ENCODE measurements around the gene TAC3.

DNA sequence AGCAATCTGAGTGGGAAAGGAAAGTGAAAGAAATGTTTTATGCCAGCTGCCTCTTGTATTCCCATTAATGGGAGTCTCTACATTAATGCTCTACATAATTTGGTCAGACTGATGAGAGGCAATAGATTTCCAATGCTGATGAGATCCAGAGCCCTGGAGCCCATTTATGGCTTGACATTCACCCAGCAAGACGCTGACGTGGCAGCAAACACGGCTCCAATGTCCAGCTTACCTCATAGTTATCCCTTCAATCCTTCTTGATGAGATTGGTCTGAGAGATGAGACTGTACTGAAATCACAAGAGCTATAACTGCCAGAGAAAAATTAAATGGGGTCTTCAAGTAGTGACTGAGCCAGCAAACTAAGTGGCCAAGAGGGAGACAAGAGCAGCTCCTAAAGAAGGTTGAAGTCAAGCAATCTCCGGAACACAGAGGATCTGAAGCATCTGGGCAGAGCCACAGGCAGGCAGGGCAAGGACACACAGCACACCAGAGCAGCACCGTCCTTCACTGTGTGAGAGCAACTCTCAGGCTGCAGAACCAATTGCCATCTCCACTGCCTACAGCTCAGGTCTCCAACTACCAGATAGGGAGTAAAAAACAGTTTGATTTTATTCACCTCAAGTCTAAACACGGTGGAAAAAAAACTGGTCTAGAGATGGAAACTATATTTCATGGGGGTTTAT lies 40.9 kb upstream of the TAC3 start:
- TF ChIP-seq, protein P1, sequence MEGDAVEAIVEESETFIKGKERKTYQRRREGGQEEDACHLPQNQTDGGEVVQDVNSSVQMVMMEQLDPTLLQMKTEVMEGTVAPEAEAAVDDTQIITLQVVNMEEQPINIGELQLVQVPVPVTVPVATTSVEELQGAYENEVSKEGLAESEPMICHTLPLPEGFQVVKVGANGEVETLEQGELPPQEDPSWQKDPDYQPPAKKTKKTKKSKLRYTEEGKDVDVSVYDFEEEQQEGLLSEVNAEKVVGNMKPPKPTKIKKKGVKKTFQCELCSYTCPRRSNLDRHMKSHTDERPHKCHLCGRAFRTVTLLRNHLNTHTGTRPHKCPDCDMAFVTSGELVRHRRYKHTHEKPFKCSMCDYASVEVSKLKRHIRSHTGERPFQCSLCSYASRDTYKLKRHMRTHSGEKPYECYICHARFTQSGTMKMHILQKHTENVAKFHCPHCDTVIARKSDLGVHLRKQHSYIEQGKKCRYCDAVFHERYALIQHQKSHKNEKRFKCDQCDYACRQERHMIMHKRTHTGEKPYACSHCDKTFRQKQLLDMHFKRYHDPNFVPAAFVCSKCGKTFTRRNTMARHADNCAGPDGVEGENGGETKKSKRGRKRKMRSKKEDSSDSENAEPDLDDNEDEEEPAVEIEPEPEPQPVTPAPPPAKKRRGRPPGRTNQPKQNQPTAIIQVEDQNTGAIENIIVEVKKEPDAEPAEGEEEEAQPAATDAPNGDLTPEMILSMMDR (conservative IDR thresholded peaks at IDR 0.05; ENCODE audit: low read depth, low read length), result no peak
- TF ChIP-seq EZH2 (IDR thresholded peaks at IDR 0.05; ENCODE audit: low read length, unreplicated experiment), result no peak
